Gastrocnemius medialis (tissue), 4 donors: Measurements from ENCODE around the gene GH1. TPM values are rescaled to one million over a fixed set of nuclear protein-coding genes. Genes with fewer than 3 reads are reported as not detected.
"Not testable (repeated sequence)": the region's sequence is repeated elsewhere in the genome, so short reads cannot be mapped to it uniquely, and the experiment has no call there.

ENCODE experiments used
- ATAC-seq, 2 donors: fragments of 150-250 bp; one replicate each; pipeline ENCODE4 v1.9.1; 2016
- DNase-seq, 2 donors: peaks; one replicate each; pipeline ENCODE4 v3.0.0-alpha.2; 2019
- H3K27ac ChIP-seq, 4 donors: fragments of 200-600 bp; sonication (generic); 1 replicate in 1 of 4; 2 replicates in 3 of 4; pipeline ENCODE4 v1.5.1; 2016 to 2018; ENCODE audit warnings: mild to moderate bottlenecking in 2 of 4, moderate library complexity in 1 of 4
- H3K27me3 ChIP-seq, 3 donors: fragments of 200-600 bp; sonication (generic) in 2 of 3; 1 replicate in 1 of 3; 2 replicates in 2 of 3; pipeline versions ENCODE4 v1.5.1 to v1.6.0; 2016 to 2019; ENCODE audit warnings: mild to moderate bottlenecking in 1 of 3, moderate library complexity in 1 of 3
- H3K36me3 ChIP-seq, 2 donors: fragments of 200-600 bp; sonication (generic) in 1 of 2; one replicate each; pipeline ENCODE4 v1.5.1; 2017 to 2018
- H3K4me1 ChIP-seq, 2 donors: fragments of 200-600 bp; sonication (generic) in 1 of 2; one replicate each; pipeline ENCODE4 v1.5.1; 2016 to 2017; ENCODE audit warnings: mild to moderate bottlenecking in 2 of 2
- H3K4me3 ChIP-seq, 4 donors: fragments of 200-600 bp; sonication (generic) in 3 of 4; 1 replicate in 1 of 4; 2 replicates in 3 of 4; pipeline ENCODE4 v1.5.1; 2016 to 2019; ENCODE audit warnings: mild to moderate bottlenecking in 2 of 4
- H3K9me3 ChIP-seq, 3 donors: fragments of 200-600 bp; sonication (generic) in 2 of 3; 1 replicate in 1 of 3; 2 replicates in 2 of 3; pipeline ENCODE4 v1.5.1; 2016 to 2019
- CTCF ChIP-seq, 5 experiments: fragments of 450-650 bp in 3 of 5; fragments of 200-600 bp in 2 of 5; sonication (generic) in 2 of 5; IDR thresholded peaks in 4 of 5; conservative IDR thresholded peaks in 1 of 5; 1 replicate in 4 of 5; 2 replicates in 1 of 5; pipeline ENCODE4 v1.5.1; 2016 to 2019; ENCODE audit warnings: antibody characterized with exemption in 5 of 5, mild to moderate bottlenecking in 3 of 5, moderate library complexity in 3 of 5
- POLR2A ChIP-seq, 2 donors: fragments of 450-650 bp; IDR thresholded peaks; one replicate each; pipeline ENCODE4 v1.6.1; 2017; ENCODE audit warnings: antibody characterized with exemption in 2 of 2, mild to moderate bottlenecking in 2 of 2, moderate library complexity in 2 of 2
- in situ Hi-C, 4 donors: fragments of 200-750 bp; cut with MboI; loops; one replicate each; pipeline versions ENCODE4 v1.15.0 to v1.8.0; 2017; ENCODE audit warnings: low sequenced_read_pairs in 4 of 4
- intact Hi-C: fragments of 100-400 bp; cut with DNase I; formaldehyde crosslinking; loops from one replicate; pipeline ENCODE4 v1.15.1; 2023; ENCODE audit warnings: low total_unique reads
- total RNA-seq, 4 donors: library from RNA; depleted of rRNA; stranded (reverse); fragments of >200 nt; gene quantifications; one replicate each; pipeline versions ENCODE4 v1.1.0 to v1.2.3, GENCODE V29; 2016

GH1 gene
- not detected for total RNA-seq

GRCh38 chr17:63918789-63919305, at the start of gene GH1:
GH1 (minus strand) TSS chr17:63918839; CDS start chr17:63918776, 63 bp downstream.
- ATAC-seq, H3K9me3 ChIP-seq, H3K27me3 ChIP-seq, DNase-seq, H3K27ac ChIP-seq, H3K36me3 ChIP-seq, H3K4me3 ChIP-seq, H3K4me1 ChIP-seq: not testable (repeated sequence)
- in situ Hi-C loops: loop anchor here (10.0 to 25.0 kb wide), 7 partner anchors 106 to 518 kb away; partner anchors contain the start of genes ERN1 (in 2 of the 4), ICAM2 (in 1 of the 4) and MILR1 (in 1 of the 4)
- intact Hi-C loops: loop anchor here (1.0 to 10.0 kb wide), 4 partner anchors 28 to 356 kb away; partner anchors contain the start of gene ERN1

- Histone ChIP-seq H3K4me3 (no peak overlapping the region), H3K36me3 (peaks cover 0 to 57% of the 10 kb centered on the region in 2 donors), H3K27ac (peak overlapping the region; percentile 98 to 100 (median 99)), H3K9me3 (no peaks in the 10 kb centered on the region), H3K27me3 (no peaks in the 10 kb centered on the region), H3K4me1 (peaks cover 24 to 36% of the 10 kb centered on the region in 2 donors)
- in situ Hi-C loops (no loop called here), intact Hi-C loops (no loop called here)
- ATAC-seq (peak; percentile 27 to 33), DNase-seq (no peak)
- TF ChIP-seq POLR2A (IDR thresholded peaks at IDR 0.05) (no peak), CTCF (IDR thresholded peaks at IDR 0.05 in 4 of 5, conservative IDR thresholded peaks at IDR 0.05 in 1 of 5) (no peak)
These were observed 49.3 kb upstream of the GH1 start for GRCh38 chr17:63967953-63968352.

GRCh38 chr17:63966646-63967264, 48.1 kb upstream of the GH1 start:
- ATAC-seq (no peak), DNase-seq (no peak)
- in situ Hi-C loops: no loop called here
- intact Hi-C loops: no loop called here
- Histone ChIP-seq H3K27me3 (no peaks in the 10 kb centered on the region), H3K9me3 (no peaks in the 10 kb centered on the region), H3K4me3 (no peak overlapping the region), H3K36me3 (peaks cover 0 to 50% of the 10 kb centered on the region in 2 donors), H3K4me1 (peaks cover 31 to 39% of the 10 kb centered on the region in 2 donors), H3K27ac (peak overlapping the region; percentile 98 to 100 (median 99))
- no peak for TF ChIP-seq POLR2A (IDR thresholded peaks at IDR 0.05)
- no peak for TF ChIP-seq CTCF (IDR thresholded peaks at IDR 0.05 in 4 of 5, conservative IDR thresholded peaks at IDR 0.05 in 1 of 5)

- ATAC-seq (peak in 1 of 2 donors; percentile 2), DNase-seq (no peak)
- in situ Hi-C loops: no loop called here
- TF ChIP-seq POLR2A (IDR thresholded peaks at IDR 0.05): peak in 1 of 2 donors; percentile 11
- no peak for TF ChIP-seq CTCF (IDR thresholded peaks at IDR 0.05 in 4 of 5, conservative IDR thresholded peaks at IDR 0.05 in 1 of 5)
- Histone ChIP-seq H3K27me3 (no peaks in the 10 kb centered on the region), H3K4me3 (no peak overlapping the region), H3K4me1 (peaks cover 53 to 65% of the 10 kb centered on the region in 2 donors), H3K27ac (peak overlapping the region; percentile 96 to 100 (median 99)), H3K9me3 (no peaks in the 10 kb centered on the region), H3K36me3 (peaks cover 0 to 21% of the 10 kb centered on the region in 2 donors)
- intact Hi-C loops: no loop called here
These were observed 44.5 kb upstream of the GH1 start for GRCh38 chr17:63963123-63963522.

- intact Hi-C loops (no loop called here), in situ Hi-C loops (no loop called here)
- no peaks in the 10 kb centered on the region for H3K9me3 ChIP-seq
- H3K36me3 ChIP-seq: peaks cover 0 to 14% of the 10 kb centered on the region in 2 donors
- DNase-seq (no peak), ATAC-seq (no peak)
- peak overlapping the region; percentile 96 to 100 (median 99) for H3K27ac ChIP-seq
- H3K4me3 ChIP-seq: no peak overlapping the region
- no peaks in the 10 kb centered on the region for H3K27me3 ChIP-seq
- H3K4me1 ChIP-seq: peaks cover 58 to 61% of the 10 kb centered on the region in 2 donors
- peak in 1 of 2 donors; percentile 13 for TF ChIP-seq POLR2A (IDR thresholded peaks at IDR 0.05)
- no peak for TF ChIP-seq CTCF (IDR thresholded peaks at IDR 0.05 in 4 of 5, conservative IDR thresholded peaks at IDR 0.05 in 1 of 5)
These were observed 43.7 kb upstream of the GH1 start for GRCh38 chr17:63962298-63962744.
